H1 (cell line): Measurements from ENCODE around the gene GGT5. TPM values are rescaled to one million over a fixed set of nuclear protein-coding genes. Genes with fewer than 3 reads are reported as not detected.
"Not testable (repeated sequence)": the region's sequence is repeated elsewhere in the genome, so short reads cannot be mapped to it uniquely, and the experiment has no call there.

Source experiments
- CTCF ChIA-PET: fragments of 300-600 bp; sonication (Branson Sonifier 250); formaldehyde crosslinking; loops from one replicate; lab custom pipeline; 2021; ENCODE audit not compliant: partially characterized antibody; lab: Charles Lee
- POLR2A ChIA-PET: fragments of 300-600 bp; sonication (Branson Sonifier 250); formaldehyde crosslinking; loops from one replicate; lab custom pipeline; 2021; ENCODE audit warnings: inconsistent platforms; ENCODE audit not compliant: partially characterized antibody; lab: Charles Lee
- DNase-seq, 2 experiments: peaks; one replicate each; pipeline versions ENCODE4 v3.0.0 to v3.0.0-alpha.2; 2010 to 2022; ENCODE audit warnings: low spot score in 2 of 2, low read depth in 1 of 2, mixed read lengths in 1 of 2
- FAIRE-seq: peaks from 2 replicates; lab custom pipeline; 2011; peaks lifted over from hg19 to GRCh38; lab: Jason Lieb, UNC
- H2AFZ ChIP-seq: 2 replicates; pipeline ENCODE4 v1.8.1; 2012; ENCODE audit warnings: low read length, inconsistent platforms
- H2AK5ac ChIP-seq: 2 replicates; pipeline ENCODE4 v1.6.1; 2013; ENCODE audit warnings: low read depth, low read length
- H2BK120ac ChIP-seq: replicated peaks from 2 replicates; pipeline ENCODE3; 2013; ENCODE audit warnings: low read depth, low read length, inconsistent platforms
- H2BK12ac ChIP-seq: 2 replicates; pipeline ENCODE4 v1.6.1; 2013; ENCODE audit warnings: low read depth, low read length
- H2BK15ac ChIP-seq: 2 replicates; pipeline ENCODE4 v1.6.1; 2013; ENCODE audit warnings: low read length
- H2BK20ac ChIP-seq: 2 replicates; pipeline ENCODE4 v1.6.1; 2013; ENCODE audit warnings: low read length
- H2BK5ac ChIP-seq: 2 replicates; pipeline ENCODE4 v1.6.1; 2013; ENCODE audit warnings: low read depth, low read length
- H3K14ac ChIP-seq: 2 replicates; pipeline ENCODE4 v1.6.1; 2013; ENCODE audit warnings: inconsistent platforms; ENCODE audit not compliant: insufficient read length
- H3K18ac ChIP-seq: 2 replicates; pipeline ENCODE4 v1.6.1; 2013; ENCODE audit warnings: low read length; ENCODE audit errors: extremely low read depth
- H3K23ac ChIP-seq: 2 replicates; pipeline ENCODE4 v1.6.1; 2013; ENCODE audit warnings: inconsistent platforms; ENCODE audit not compliant: insufficient read length
- H3K23me2 ChIP-seq: 2 replicates; pipeline ENCODE4 v1.6.1; 2013; ENCODE audit warnings: low read depth, low read length
- H3K27ac ChIP-seq: 2 replicates; pipeline ENCODE4 v1.6.1; 2011; ENCODE audit warnings: low read depth, low read length, inconsistent platforms
- H3K27me3 ChIP-seq, 4 experiments: replicated peaks in 1 of 4; 1 replicate in 1 of 4; 2 replicates in 3 of 4; pipeline versions ENCODE4 v1.6.1 to v1.8.1; 2011 to 2013; ENCODE audit warnings: low read length in 3 of 4, mild to moderate bottlenecking in 3 of 4, inconsistent platforms in 2 of 4, mixed read lengths in 2 of 4, moderate library complexity in 1 of 4; ENCODE audit not compliant: control insufficient read depth in 3 of 4, insufficient read depth in 3 of 4; ENCODE audit errors: extremely low read depth in 1 of 4
- H3K36me3 ChIP-seq, 4 experiments: 2 replicates each; pipeline versions ENCODE4 v1.6.1 to v1.8.1; 2011 to 2013; ENCODE audit warnings: mild to moderate bottlenecking in 4 of 4, low read length in 3 of 4, moderate library complexity in 2 of 4, control low read depth in 1 of 4, inconsistent platforms in 1 of 4; ENCODE audit not compliant: insufficient read depth in 4 of 4, control insufficient read depth in 2 of 4
- H3K4ac ChIP-seq: replicated peaks from 2 replicates; pipeline ENCODE3; 2013; ENCODE audit warnings: low read length, low read depth, mixed read lengths, inconsistent platforms; ENCODE audit not compliant: insufficient read length
- H3K4me1 ChIP-seq, 4 experiments: replicated peaks in 1 of 4; 1 replicate in 1 of 4; 2 replicates in 3 of 4; pipeline versions ENCODE4 v1.6.1 to v1.8.1; 2011 to 2013; ENCODE audit warnings: low read length in 3 of 4, inconsistent platforms in 2 of 4, mixed read lengths in 1 of 4; ENCODE audit not compliant: insufficient read depth in 4 of 4, control insufficient read depth in 3 of 4
- H3K4me2 ChIP-seq, 2 experiments: 2 replicates each; pipeline versions ENCODE4 v1.6.1 to v1.8.1; 2011 to 2013; ENCODE audit warnings: low read depth in 2 of 2, low read length in 2 of 2, control low read depth in 1 of 2, inconsistent platforms in 1 of 2, mild to moderate bottlenecking in 1 of 2; ENCODE audit not compliant: insufficient read depth in 1 of 2
- H3K4me3 ChIP-seq, 4 experiments: fragments of 200-600, 300-600 bp in 1 of 4; sonication (generic), shearing (Covaris generic), sonication (Bioruptor Twin) in 1 of 4; 2 replicates each; pipeline versions ENCODE4 v1.5.1 to v1.8.1; 2011 to 2016; ENCODE audit warnings: low read length in 4 of 4, low read depth in 3 of 4, control low read depth in 2 of 4, inconsistent platforms in 2 of 4, mild to moderate bottlenecking in 2 of 4, mixed read lengths in 1 of 4, moderate library complexity in 1 of 4; ENCODE audit not compliant: insufficient read depth in 2 of 4; ENCODE audit errors: extremely low read depth in 1 of 4
- H3K56ac ChIP-seq: replicated peaks from 2 replicates; pipeline ENCODE3; 2013; ENCODE audit warnings: low read depth, mild to moderate bottlenecking, mixed read lengths, low read length, inconsistent platforms; ENCODE audit not compliant: insufficient read length
- H3K79me1 ChIP-seq: 2 replicates; pipeline ENCODE4 v1.6.1; 2013; ENCODE audit warnings: low read depth, low read length, control low read depth
- H3K79me2 ChIP-seq, 2 experiments: 2 replicates each; pipeline versions ENCODE4 v1.6.1 to v1.8.1; 2012 to 2013; ENCODE audit warnings: low read length in 2 of 2, mild to moderate bottlenecking in 2 of 2, inconsistent platforms in 1 of 2; ENCODE audit not compliant: insufficient read depth in 2 of 2, control insufficient read depth in 1 of 2
- H3K9ac ChIP-seq, 4 experiments: replicated peaks in 1 of 4; 1 replicate in 1 of 4; 2 replicates in 3 of 4; pipeline versions ENCODE4 v1.6.1 to v1.8.1; 2011 to 2013; ENCODE audit warnings: low read depth in 3 of 4, low read length in 3 of 4, control low read depth in 2 of 4, mild to moderate bottlenecking in 2 of 4, moderate library complexity in 2 of 4, inconsistent platforms in 1 of 4; ENCODE audit errors: extremely low read depth in 1 of 4
- H3K9me3 ChIP-seq, 2 experiments: 2 replicates each; pipeline versions ENCODE4 v1.6.1 to v1.8.1; 2012 to 2013; ENCODE audit warnings: mild to moderate bottlenecking in 2 of 2, moderate library complexity in 2 of 2, control low read depth in 1 of 2, inconsistent platforms in 1 of 2, low read depth in 1 of 2, low read length in 1 of 2, mixed read lengths in 1 of 2; ENCODE audit not compliant: insufficient read depth in 2 of 2
- H4K20me1 ChIP-seq, 2 experiments: replicated peaks in 1 of 2; 2 replicates each; pipeline versions ENCODE3 to v1.8.1; 2011 to 2013; ENCODE audit warnings: inconsistent platforms in 2 of 2, low read length in 2 of 2, mild to moderate bottlenecking in 1 of 2; ENCODE audit not compliant: insufficient read depth in 2 of 2, control insufficient read depth in 1 of 2
- H4K5ac ChIP-seq: 2 replicates; pipeline ENCODE4 v1.6.1; 2013; ENCODE audit warnings: low read length, low read depth, mixed read lengths, inconsistent platforms; ENCODE audit not compliant: insufficient read length
- H4K8ac ChIP-seq: 2 replicates; pipeline ENCODE4 v1.8.0; 2013; ENCODE audit warnings: mild to moderate bottlenecking, moderate library complexity, low read length, inconsistent platforms; ENCODE audit not compliant: insufficient read depth; ENCODE audit errors: extremely low read depth
- H4K91ac ChIP-seq: replicated peaks from 2 replicates; pipeline ENCODE3; 2013; ENCODE audit warnings: low read length, mixed read lengths, inconsistent platforms; ENCODE audit not compliant: insufficient read length
- WGBS, 2 experiments: shearing (Covaris generic) in 1 of 2; methylation state at CpG; one replicate each; pipeline versions ENCODE4 v1.1.6 to v1.1.7; 2013 to 2015; ENCODE audit warnings: low lambda C conversion rate in 2 of 2, mixed read lengths in 2 of 2, inconsistent platforms in 1 of 2, low coverage in 1 of 2, missing lambda C conversion rate in 1 of 2; ENCODE audit not compliant: insufficient replicate concordance in 2 of 2, insufficient coverage in 1 of 2, insufficient read length in 1 of 2; ENCODE audit errors: extremely low coverage in 1 of 2, missing lambda C conversion rate in 1 of 2; 5-methylcytosine and 5-hydroxymethylcytosine counted together
- polyA plus RNA-seq, 7 experiments: library from polyadenylated mRNA; depleted of rRNA in 3 of 7; stranded (reverse) in 5 of 7; unstranded in 2 of 7; fragments of >200 nt in 5 of 7; fragments of 200-250 nt in 2 of 7; gene quantifications; 1 replicate in 5 of 7; 2 replicates in 1 of 7; 4 replicates in 1 of 7; pipeline versions ENCODE4 v1.2.1 to v1.2.3, GENCODE V29; 2011 to 2013; ENCODE audit warnings: missing spikeins in 2 of 7, mixed read lengths in 2 of 7
- total RNA-seq: library from RNA; stranded (reverse); fragmentation: NEBNext Ultra II Directional; extraction: Animal tissue kit (Norgen Biotek cat#: 25700); gene quantifications from 2 replicates; pipeline ENCODE4 v1.2.1, GENCODE V29; 2021

The GGT5 gene
- total and polyA plus RNA-seq, 2 of the 8 experiments (the other 6 are each of a cell fraction or from before 2014, with no cell fraction given) = 0.05 TPM; not detected in 1

DNA sequence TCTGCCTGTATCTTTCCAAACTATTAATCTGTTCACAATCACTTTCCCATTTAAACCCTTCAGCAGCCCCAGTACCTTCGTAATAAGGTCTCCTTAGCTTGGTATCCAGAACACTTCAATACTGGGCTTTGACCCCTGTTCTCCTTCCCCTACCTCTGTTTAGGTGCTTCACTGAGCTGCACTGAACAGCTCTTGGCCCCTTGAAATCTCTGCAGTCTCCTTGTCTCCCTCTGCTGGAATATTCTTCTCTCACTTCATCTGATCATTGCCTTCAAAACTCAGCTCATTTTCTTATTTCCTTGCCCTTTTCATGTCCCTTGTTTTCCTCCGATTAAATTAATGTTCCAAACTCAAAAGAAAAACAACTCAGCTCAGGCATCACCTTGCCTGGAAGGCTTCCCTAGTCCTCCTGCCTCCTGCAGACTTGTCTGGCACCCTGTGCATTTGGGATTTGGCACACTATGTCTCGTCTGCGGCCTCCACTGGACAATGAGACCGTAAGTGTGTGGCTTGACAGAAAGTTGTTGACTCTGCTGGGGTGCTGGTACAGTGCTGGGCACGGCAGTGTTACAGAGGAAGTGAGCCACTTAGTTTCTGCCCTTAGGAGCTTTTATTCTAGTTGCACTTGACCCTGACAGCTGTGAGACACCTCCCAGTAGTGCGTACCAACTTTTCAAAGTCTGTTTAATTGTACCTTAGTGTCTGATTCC is 30.0 kb upstream of the GGT5 start:
- H2BK12ac ChIP-seq, DNase-seq, H3K18ac ChIP-seq, H4K91ac ChIP-seq, FAIRE-seq, H3K79me1 ChIP-seq, H2BK5ac ChIP-seq, H3K4ac ChIP-seq, H3K27ac ChIP-seq, H3K14ac ChIP-seq, POLR2A ChIA-PET, H3K56ac ChIP-seq, H4K5ac ChIP-seq, H3K27me3 ChIP-seq, H2BK20ac ChIP-seq, H3K36me3 ChIP-seq, H3K23ac ChIP-seq, H2BK120ac ChIP-seq, H3K4me3 ChIP-seq, H3K4me1 ChIP-seq, H4K8ac ChIP-seq, H4K20me1 ChIP-seq, H3K9me3 ChIP-seq, H2AK5ac ChIP-seq, H3K9ac ChIP-seq, H3K4me2 ChIP-seq, H2BK15ac ChIP-seq, H2AFZ ChIP-seq, H3K23me2 ChIP-seq: not testable (repeated sequence)
- H3K79me2 ChIP-seq = peaks cover 5 to 72% of the 10 kb centered on the region in 2 experiments
- 90% methylated on average over 6 of the region's 7 CpGs; no CpG with 5 or more reads in 1 of the 2 experiments for WGBS, 2 experiments
- CTCF ChIA-PET = interaction anchor here (0.7 kb wide), 1 partner anchor 142 kb away, joined by 3 read pairs; no protein-coding TSS in a partner anchor

DNA sequence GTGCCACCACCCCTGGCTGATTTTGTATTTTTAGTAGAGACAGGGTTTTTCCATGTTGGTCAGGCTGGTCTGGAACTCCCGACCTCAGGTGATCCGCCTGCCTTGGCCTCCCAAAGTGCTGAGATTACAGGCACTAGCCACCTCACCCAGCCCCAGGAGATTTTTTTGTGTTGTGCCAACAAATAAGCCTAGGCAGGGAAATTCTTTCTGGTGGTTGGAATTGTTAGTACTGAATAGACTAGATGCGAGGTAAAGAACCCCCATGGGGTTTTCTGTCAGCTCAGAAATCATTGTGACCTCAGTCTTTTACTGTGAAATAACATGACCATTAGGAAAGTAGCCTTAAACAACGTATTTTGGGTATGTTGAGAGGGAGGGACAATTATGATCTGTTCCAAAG is 29.0 kb upstream of the GGT5 start:
- H3K27ac ChIP-seq, H3K79me1 ChIP-seq, H3K27me3 ChIP-seq, H3K18ac ChIP-seq, CTCF ChIA-PET, H2BK12ac ChIP-seq, H4K91ac ChIP-seq, H3K14ac ChIP-seq, H2BK120ac ChIP-seq, H2BK15ac ChIP-seq, H4K20me1 ChIP-seq, H2AFZ ChIP-seq, H3K9me3 ChIP-seq, FAIRE-seq, H3K4ac ChIP-seq, H2BK20ac ChIP-seq, H3K36me3 ChIP-seq, H3K23me2 ChIP-seq, H4K5ac ChIP-seq, H2BK5ac ChIP-seq, POLR2A ChIA-PET, H3K23ac ChIP-seq, DNase-seq, H3K56ac ChIP-seq, H3K9ac ChIP-seq, H2AK5ac ChIP-seq, H4K8ac ChIP-seq, H3K4me1 ChIP-seq: not testable (repeated sequence)
- peaks cover 5 to 65% of the 10 kb centered on the region in 2 experiments for H3K79me2 ChIP-seq
- 57% methylated on average over 4 of the region's 4 CpGs; no CpG with 5 or more reads in 1 of the 2 experiments for WGBS, 2 experiments
- peak overlapping the region; percentile 12 to 32; a peak in 2 of 4 replicates for H3K4me2 ChIP-seq
- peak overlapping the region in 1 of 4 experiments; percentile 37; a peak in 1 of 8 replicates for H3K4me3 ChIP-seq
